Measurements from ENCODE around the gene LDLRAD3.

DNA sequence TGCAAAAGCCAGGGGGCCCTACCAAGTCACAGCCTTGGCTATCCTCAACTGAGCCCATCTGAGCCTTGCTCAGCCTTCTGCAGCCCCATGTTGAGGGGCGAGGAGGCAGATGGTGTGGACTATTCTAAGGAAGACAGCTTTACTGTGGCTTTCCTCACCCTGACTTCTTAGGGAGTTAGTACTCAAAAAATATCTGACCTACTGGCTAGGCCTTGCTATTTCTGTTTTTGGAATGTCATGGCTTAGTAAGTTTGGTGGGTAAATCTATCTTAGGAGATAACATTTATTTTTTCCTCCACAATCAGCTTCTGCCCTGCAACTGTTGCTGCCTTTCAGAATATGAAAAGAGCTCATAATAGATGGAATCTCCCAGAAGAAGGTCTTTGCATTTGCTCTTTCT is 80.9 kb downstream of the LDLRAD3 start:
- TF ChIP-seq GATA2 (IDR thresholded peaks at IDR 0.05; ENCODE audit: low read depth, low read length) (no peak), GATA3 (IDR thresholded peaks at IDR 0.05; ENCODE audit: low read depth, low read length) (no peak)

All from SH-SY5Y (cell line).